KMS-11 (cell line): ENCODE data around the gene ZNF710.

Source experiments
- H2AFZ ChIP-seq: fragments of 200-600 bp; sonication (generic); 2 replicates; pipeline ENCODE4 v1.6.1; 2016; ENCODE audit warnings: antibody characterized with exemption, mixed run types, low read depth
- H3K27ac ChIP-seq: fragments of 200-600 bp; sonication (generic); 2 replicates; pipeline ENCODE4 v1.6.1; 2016; ENCODE audit warnings: mild to moderate bottlenecking, mixed run types
- H3K27me3 ChIP-seq: fragments of 200-600 bp; sonication (generic); 2 replicates; pipeline ENCODE4 v1.6.1; 2017; ENCODE audit warnings: mild to moderate bottlenecking, low read depth, mixed run types, moderate library complexity; ENCODE audit not compliant: insufficient read depth
- H3K36me3 ChIP-seq: fragments of 200-600 bp; sonication (generic); 2 replicates; pipeline ENCODE4 v1.6.1; 2017; ENCODE audit warnings: mild to moderate bottlenecking, mixed run types; ENCODE audit not compliant: insufficient read depth
- H3K4me1 ChIP-seq: fragments of 200-600 bp; sonication (generic); 2 replicates; pipeline ENCODE4 v1.6.1; 2016; ENCODE audit warnings: mild to moderate bottlenecking, low read depth, mixed run types; ENCODE audit not compliant: poor library complexity, severe bottlenecking
- H3K4me2 ChIP-seq: fragments of 200-600 bp; sonication (generic); 2 replicates; pipeline ENCODE4 v1.7.0; 2016; ENCODE audit warnings: mild to moderate bottlenecking, mixed run types
- H3K4me3 ChIP-seq: fragments of 200-600 bp; sonication (generic); IDR thresholded peaks from 2 replicates; pipeline ENCODE4 v1.6.1; 2017; ENCODE audit warnings: low read depth, low read length, mixed read lengths; ENCODE audit not compliant: insufficient read depth
- H3K79me2 ChIP-seq: fragments of 200-600 bp; sonication (generic); 2 replicates; pipeline ENCODE4 v1.6.1; 2016; ENCODE audit warnings: low read depth, mixed run types; ENCODE audit not compliant: insufficient read depth
- H3K9ac ChIP-seq: fragments of 200-600 bp; sonication (generic); 2 replicates; pipeline ENCODE4 v1.6.1; 2016; ENCODE audit warnings: mild to moderate bottlenecking, mixed run types
- H4K20me1 ChIP-seq: fragments of 200-600 bp; sonication (generic); 2 replicates; pipeline ENCODE4 v1.6.1; 2016; ENCODE audit warnings: mild to moderate bottlenecking, mixed run types; ENCODE audit not compliant: insufficient read depth
- TF ChIP-seq, protein P1 (sequence below): fragments of 200-600 bp; sonication (generic); conservative IDR thresholded peaks from 2 replicates; pipeline ENCODE4 v1.6.1; 2017; ENCODE audit warnings: low read depth, mild to moderate bottlenecking, antibody characterized with exemption, low read length, moderate library complexity, mixed read lengths

The ZNF710 gene

GRCh38 chr15:90071220-90071807 is 70.2 kb downstream of the ZNF710 start:
- Histone ChIP-seq H3K27me3 (no peaks in the 10 kb centered on the region), H3K4me1 (peaks cover 74% of the 10 kb centered on the region), H3K4me2 (peak overlapping the region; percentile 92), H2AFZ (no peak overlapping the region), H3K9ac (peak overlapping the region; percentile 16; the same call in 1 of the 2 replicates), H3K27ac (peak overlapping the region; percentile 77), H4K20me1 (no peaks in the 10 kb centered on the region), H3K4me3 (no peak overlapping the region), H3K36me3 (no peaks in the 10 kb centered on the region), H3K79me2 (peaks cover 11% of the 10 kb centered on the region; the same call in 1 of the 2 replicates)
- TF ChIP-seq, protein P1, sequence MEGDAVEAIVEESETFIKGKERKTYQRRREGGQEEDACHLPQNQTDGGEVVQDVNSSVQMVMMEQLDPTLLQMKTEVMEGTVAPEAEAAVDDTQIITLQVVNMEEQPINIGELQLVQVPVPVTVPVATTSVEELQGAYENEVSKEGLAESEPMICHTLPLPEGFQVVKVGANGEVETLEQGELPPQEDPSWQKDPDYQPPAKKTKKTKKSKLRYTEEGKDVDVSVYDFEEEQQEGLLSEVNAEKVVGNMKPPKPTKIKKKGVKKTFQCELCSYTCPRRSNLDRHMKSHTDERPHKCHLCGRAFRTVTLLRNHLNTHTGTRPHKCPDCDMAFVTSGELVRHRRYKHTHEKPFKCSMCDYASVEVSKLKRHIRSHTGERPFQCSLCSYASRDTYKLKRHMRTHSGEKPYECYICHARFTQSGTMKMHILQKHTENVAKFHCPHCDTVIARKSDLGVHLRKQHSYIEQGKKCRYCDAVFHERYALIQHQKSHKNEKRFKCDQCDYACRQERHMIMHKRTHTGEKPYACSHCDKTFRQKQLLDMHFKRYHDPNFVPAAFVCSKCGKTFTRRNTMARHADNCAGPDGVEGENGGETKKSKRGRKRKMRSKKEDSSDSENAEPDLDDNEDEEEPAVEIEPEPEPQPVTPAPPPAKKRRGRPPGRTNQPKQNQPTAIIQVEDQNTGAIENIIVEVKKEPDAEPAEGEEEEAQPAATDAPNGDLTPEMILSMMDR = peak; percentile 72

DNA sequence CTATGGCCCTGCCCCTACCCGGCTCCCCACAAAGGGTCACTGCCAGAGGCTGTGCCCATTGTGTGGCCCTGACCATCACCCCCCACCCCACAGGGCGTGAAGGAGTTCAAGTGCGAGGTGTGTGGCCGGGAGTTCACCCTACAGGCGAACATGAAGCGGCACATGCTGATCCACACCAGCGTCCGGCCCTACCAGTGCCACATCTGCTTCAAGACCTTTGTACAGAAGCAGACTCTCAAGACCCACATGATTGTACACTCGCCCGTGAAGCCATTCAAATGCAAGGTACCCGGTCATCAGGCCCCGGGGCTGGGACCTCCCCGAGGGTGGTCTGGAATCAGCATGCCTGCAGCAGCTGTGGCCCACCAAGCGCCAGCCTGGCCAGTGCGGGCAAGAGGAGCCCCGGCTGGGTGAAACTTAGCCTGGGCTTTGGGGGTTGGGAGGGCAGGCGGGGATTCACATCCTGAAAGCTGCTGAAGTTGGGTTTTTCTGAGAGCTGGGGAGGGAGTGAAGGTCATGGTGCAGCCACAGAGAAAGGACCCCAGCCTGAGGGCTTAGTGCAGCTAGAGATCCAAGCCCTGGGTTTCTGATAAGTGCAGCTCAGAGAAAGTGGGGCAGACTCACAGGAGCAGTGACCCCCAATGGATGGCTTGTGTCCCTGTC is 72.0 kb downstream of the ZNF710 start:
- peak overlapping the region; percentile 47 for H2AFZ ChIP-seq
- no peak overlapping the region for H3K4me3 ChIP-seq
- H3K36me3 ChIP-seq = no peaks in the 10 kb centered on the region
- H3K27me3 ChIP-seq = no peaks in the 10 kb centered on the region
- TF ChIP-seq, protein P1 = no peak; the same call in 1 of the 2 replicates
- H3K4me1 ChIP-seq = peaks cover 81% of the 10 kb centered on the region
- peak overlapping the region; percentile 41; the same call in 1 of the 2 replicates for H3K9ac ChIP-seq
- peak overlapping the region; percentile 77 for H3K27ac ChIP-seq
- no peaks in the 10 kb centered on the region for H4K20me1 ChIP-seq
- peaks cover 11% of the 10 kb centered on the region; the same call in 1 of the 2 replicates for H3K79me2 ChIP-seq
- H3K4me2 ChIP-seq = peak overlapping the region; percentile 92

DNA sequence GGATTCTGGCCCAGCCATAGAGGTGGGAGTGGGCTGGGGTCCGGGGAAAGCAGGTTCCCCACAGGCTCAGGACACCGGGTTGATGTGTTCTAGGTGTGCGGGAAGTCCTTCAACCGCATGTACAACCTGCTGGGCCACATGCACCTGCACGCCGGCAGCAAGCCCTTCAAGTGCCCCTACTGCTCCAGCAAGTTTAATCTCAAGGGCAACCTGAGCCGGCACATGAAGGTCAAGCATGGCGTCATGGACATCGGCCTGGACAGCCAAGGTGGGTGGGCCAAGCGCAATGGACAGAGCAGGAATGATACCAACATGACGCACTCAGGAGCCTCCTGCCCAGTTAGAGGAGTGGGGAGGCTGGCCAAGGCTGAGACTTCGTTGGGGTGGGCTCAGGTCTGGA is 72.9 kb downstream of the ZNF710 start:
- no peaks in the 10 kb centered on the region for H4K20me1 ChIP-seq
- TF ChIP-seq, protein P1 = no peak
- H3K9ac ChIP-seq = no peak overlapping the region; the same call in 1 of the 2 replicates
- H3K36me3 ChIP-seq = no peaks in the 10 kb centered on the region
- peak overlapping the region; percentile 92; the same call in 1 of the 2 replicates for H3K4me2 ChIP-seq
- no peaks in the 10 kb centered on the region for H3K27me3 ChIP-seq
- H2AFZ ChIP-seq = no peak overlapping the region
- 0 out of 2 replicates have a peak, but pooled peaks cover 11% of the 10 kb centered on the region for H3K79me2 ChIP-seq
- peak overlapping the region; percentile 77; the same call in 1 of the 2 replicates for H3K27ac ChIP-seq
- no peak overlapping the region for H3K4me3 ChIP-seq
- H3K4me1 ChIP-seq = peaks cover 80% of the 10 kb centered on the region

GRCh38 chr15:90074916-90075315 is 73.8 kb downstream of the ZNF710 start:
- H3K4me3 ChIP-seq = no peak overlapping the region
- peak overlapping the region; percentile 39; the same call in 1 of the 2 replicates for H3K9ac ChIP-seq
- H3K79me2 ChIP-seq = 0 out of 2 replicates have a peak, but pooled peaks cover 6% of the 10 kb centered on the region
- H3K4me2 ChIP-seq = peak overlapping the region; percentile 92
- no peak overlapping the region for H2AFZ ChIP-seq
- peak overlapping the region; percentile 77 for H3K27ac ChIP-seq
- TF ChIP-seq, protein P1 = no peak
- no peaks in the 10 kb centered on the region for H4K20me1 ChIP-seq
- no peaks in the 10 kb centered on the region for H3K27me3 ChIP-seq
- H3K4me1 ChIP-seq = peaks cover 71% of the 10 kb centered on the region
- H3K36me3 ChIP-seq = no peaks in the 10 kb centered on the region
